Stomach smooth muscle (tissue), 2 donors: ENCODE results near the gene RHCG.

Experiments
- H3K27ac ChIP-seq: one replicate; pipeline ENCODE4 v1.7.0; 2013; ENCODE audit warnings: mild to moderate bottlenecking, low read length, inconsistent platforms
- H3K27me3 ChIP-seq, 2 donors: one replicate each; pipeline ENCODE4 v1.7.0; 2013; ENCODE audit warnings: low read length in 2 of 2; ENCODE audit not compliant: insufficient read depth in 2 of 2, control insufficient read depth in 1 of 2
- H3K36me3 ChIP-seq, 2 donors: one replicate each; pipeline ENCODE4 v1.7.0; 2013; ENCODE audit warnings: low read length in 2 of 2; ENCODE audit not compliant: control insufficient read depth in 2 of 2, insufficient read depth in 2 of 2
- H3K4me1 ChIP-seq: one replicate; pipeline ENCODE4 v1.7.0; 2013; ENCODE audit warnings: low read length; ENCODE audit not compliant: control insufficient read depth, insufficient read depth
- H3K4me3 ChIP-seq, 2 donors: one replicate each; pipeline ENCODE4 v1.7.0; 2013; ENCODE audit warnings: low read length in 2 of 2
- H3K9ac ChIP-seq, 2 donors: one replicate each; pipeline ENCODE4 v1.7.0; 2013; ENCODE audit warnings: low read length in 2 of 2, mild to moderate bottlenecking in 1 of 2
- H3K9me3 ChIP-seq, 2 donors: one replicate each; pipeline ENCODE4 v1.7.0; 2013; ENCODE audit warnings: low read length in 2 of 2; ENCODE audit not compliant: control insufficient read depth in 2 of 2
- donor health status: healthy.
- donor health status: Pancreatic carcinoma.

RHCG gene

GRCh38 chr15:89526181-89526580 lies 29.8 kb upstream of the RHCG start:
- H3K27ac ChIP-seq = no peak overlapping the region
- H3K4me3 ChIP-seq = no peak overlapping the region
- H3K9me3 ChIP-seq = no peaks in the 10 kb centered on the region
- no peaks in the 10 kb centered on the region for H3K36me3 ChIP-seq
- peaks cover 0 to 6% of the 10 kb centered on the region in 2 donors for H3K27me3 ChIP-seq
- no peak overlapping the region for H3K9ac ChIP-seq
- no peaks in the 10 kb centered on the region for H3K4me1 ChIP-seq

GRCh38 chr15:89524184-89524583 lies 27.8 kb upstream of the RHCG start:
- H3K4me1 ChIP-seq = no peaks in the 10 kb centered on the region
- H3K27ac ChIP-seq = no peak overlapping the region
- H3K36me3 ChIP-seq = no peaks in the 10 kb centered on the region
- H3K27me3 ChIP-seq = peaks cover 0 to 6% of the 10 kb centered on the region in 2 donors
- H3K9ac ChIP-seq = no peak overlapping the region
- no peak overlapping the region for H3K4me3 ChIP-seq
- peaks cover 3 to 4% of the 10 kb centered on the region in 2 donors for H3K9me3 ChIP-seq

GRCh38 chr15:89523101-89523500 lies 26.7 kb upstream of the RHCG start:
- H3K4me1 ChIP-seq = no peaks in the 10 kb centered on the region
- H3K27me3 ChIP-seq = peaks cover 0 to 6% of the 10 kb centered on the region in 2 donors
- H3K27ac ChIP-seq = no peak overlapping the region
- H3K36me3 ChIP-seq = no peaks in the 10 kb centered on the region
- no peak overlapping the region for H3K4me3 ChIP-seq
- H3K9me3 ChIP-seq = peaks cover 3 to 4% of the 10 kb centered on the region in 2 donors
- H3K9ac ChIP-seq = no peak overlapping the region

- peaks cover 3 to 4% of the 10 kb centered on the region in 2 donors for H3K9me3 ChIP-seq
- no peak overlapping the region for H3K4me3 ChIP-seq
- peaks cover 0 to 3% of the 10 kb centered on the region in 2 donors for H3K27me3 ChIP-seq
- no peaks in the 10 kb centered on the region for H3K4me1 ChIP-seq
- H3K36me3 ChIP-seq = no peaks in the 10 kb centered on the region
- H3K27ac ChIP-seq = no peak overlapping the region
- H3K9ac ChIP-seq = no peak overlapping the region
These were observed 25.2 kb upstream of the RHCG start for GRCh38 chr15:89521605-89522004.

GRCh38 chr15:89515477-89515876 lies 19.1 kb upstream of the RHCG start:
- Histone ChIP-seq H3K27ac (no peak overlapping the region), H3K4me1 (no peaks in the 10 kb centered on the region), H3K9ac (no peak overlapping the region)

GRCh38 chr15:89514596-89515406 lies 18.4 kb upstream of the RHCG start:
- H3K27ac ChIP-seq = no peak overlapping the region
- no peak overlapping the region for H3K4me3 ChIP-seq
- H3K9me3 ChIP-seq = peaks cover 0 to 3% of the 10 kb centered on the region in 2 donors
- H3K9ac ChIP-seq = no peak overlapping the region
- H3K4me1 ChIP-seq = no peaks in the 10 kb centered on the region
- peaks cover 3 to 7% of the 10 kb centered on the region in 2 donors for H3K27me3 ChIP-seq
- H3K36me3 ChIP-seq = no peaks in the 10 kb centered on the region

More at GRCh38 chr15:89515477-89515876, 19.1 kb upstream of the RHCG start:
- peaks cover 0 to 3% of the 10 kb centered on the region in 2 donors for H3K9me3 ChIP-seq
- peaks cover 3 to 5% of the 10 kb centered on the region in 2 donors for H3K27me3 ChIP-seq
- no peak overlapping the region for H3K4me3 ChIP-seq
- H3K36me3 ChIP-seq = no peaks in the 10 kb centered on the region

GRCh38 chr15:89514186-89514585 lies 17.8 kb upstream of the RHCG start:
- no peak overlapping the region for H3K4me3 ChIP-seq

GRCh38 chr15:89513284-89513683 lies 16.9 kb upstream of the RHCG start:
- Histone ChIP-seq H3K9ac (no peak overlapping the region), H3K27ac (no peak overlapping the region), H3K4me3 (no peak overlapping the region)

More at GRCh38 chr15:89514186-89514585, 17.8 kb upstream of the RHCG start:
- H3K27me3 ChIP-seq = peaks cover 3 to 7% of the 10 kb centered on the region in 2 donors
- no peak overlapping the region for H3K9ac ChIP-seq
- H3K4me1 ChIP-seq = no peaks in the 10 kb centered on the region
- no peak overlapping the region for H3K27ac ChIP-seq
- H3K9me3 ChIP-seq = peaks cover 0 to 3% of the 10 kb centered on the region in 2 donors
- no peaks in the 10 kb centered on the region for H3K36me3 ChIP-seq

GRCh38 chr15:89512631-89513030 lies 16.2 kb upstream of the RHCG start:
- H3K9ac ChIP-seq = no peak overlapping the region
- no peak overlapping the region for H3K4me3 ChIP-seq
- no peak overlapping the region for H3K27ac ChIP-seq
- H3K27me3 ChIP-seq = peaks cover 3 to 7% of the 10 kb centered on the region in 2 donors
- H3K36me3 ChIP-seq = no peaks in the 10 kb centered on the region
- H3K4me1 ChIP-seq = no peaks in the 10 kb centered on the region
- H3K9me3 ChIP-seq = peaks cover 0 to 3% of the 10 kb centered on the region in 2 donors

More at GRCh38 chr15:89513284-89513683, 16.9 kb upstream of the RHCG start:
- H3K36me3 ChIP-seq = no peaks in the 10 kb centered on the region
- no peaks in the 10 kb centered on the region for H3K4me1 ChIP-seq
- H3K9me3 ChIP-seq = peaks cover 0 to 3% of the 10 kb centered on the region in 2 donors
- peaks cover 3 to 7% of the 10 kb centered on the region in 2 donors for H3K27me3 ChIP-seq

- Histone ChIP-seq H3K9ac (no peak overlapping the region), H3K4me3 (no peak overlapping the region), H3K27ac (no peak overlapping the region), H3K9me3 (peaks cover 0 to 5% of the 10 kb centered on the region in 2 donors), H3K36me3 (no peaks in the 10 kb centered on the region), H3K4me1 (no peaks in the 10 kb centered on the region), H3K27me3 (peaks cover 0 to 9% of the 10 kb centered on the region in 2 donors)
These were observed 9.8 kb upstream of the RHCG start for GRCh38 chr15:89506026-89506686.
